Measurements from ENCODE around the gene PNKP.

Gene PNKP

GRCh38 chr19:49861541-49862378, 5.6 kb downstream of the PNKP start:
- DNase-seq (ENCODE audit: insufficient read length): no peak
- TF ChIP-seq POLR2A (IDR thresholded peaks at IDR 0.05; ENCODE audit: low read depth, low read length) (no peak), TAF1 (IDR thresholded peaks at IDR 0.05; ENCODE audit: borderline replicate concordance, low read depth, low read length) (no peak), POLR2AphosphoS5 (IDR thresholded peaks at IDR 0.05; ENCODE audit: low read depth, low read length) (no peak)
- no peak for FAIRE-seq

- FAIRE-seq (no peak), DNase-seq (ENCODE audit: insufficient read length) (no peak)
- TF ChIP-seq POLR2AphosphoS5 (IDR thresholded peaks at IDR 0.05; ENCODE audit: low read depth, low read length): no peak
- TF ChIP-seq POLR2A (IDR thresholded peaks at IDR 0.05; ENCODE audit: low read depth, low read length): no peak
- TF ChIP-seq TAF1 (IDR thresholded peaks at IDR 0.05; ENCODE audit: borderline replicate concordance, low read depth, low read length): no peak
Measured at GRCh38 chr19:49861107-49861506, 6.3 kb downstream of the PNKP start.

- no peak for DNase-seq (ENCODE audit: insufficient read length)
- TF ChIP-seq POLR2AphosphoS5 (IDR thresholded peaks at IDR 0.05; ENCODE audit: low read depth, low read length): no peak
- no peak for TF ChIP-seq TAF1 (IDR thresholded peaks at IDR 0.05; ENCODE audit: borderline replicate concordance, low read depth, low read length)
- no peak for TF ChIP-seq POLR2A (IDR thresholded peaks at IDR 0.05; ENCODE audit: low read depth, low read length)
- FAIRE-seq: no peak
Measured at GRCh38 chr19:49860336-49861102, 6.9 kb downstream of the PNKP start.

GRCh38 chr19:49859682-49860335, 7.6 kb downstream of the PNKP start:
- no peak for FAIRE-seq
- no peak for TF ChIP-seq POLR2AphosphoS5 (IDR thresholded peaks at IDR 0.05; ENCODE audit: low read depth, low read length)

GRCh38 chr19:49858088-49858985, 9.0 kb downstream of the PNKP start:
- no peak; the same call in 1 of the 2 replicates for TF ChIP-seq POLR2A (IDR thresholded peaks at IDR 0.05; ENCODE audit: low read depth, low read length)
- 0 out of 2 replicates have a peak, but pooled peaks have one; percentile 6 for TF ChIP-seq POLR2AphosphoS5 (IDR thresholded peaks at IDR 0.05; ENCODE audit: low read depth, low read length)
- DNase-seq (ENCODE audit: insufficient read length) (no peak), FAIRE-seq (no peak)

More at GRCh38 chr19:49859682-49860335, 7.6 kb downstream of the PNKP start:
- no peak for DNase-seq (ENCODE audit: insufficient read length)

GRCh38 chr19:49857838-49858087, 9.6 kb downstream of the PNKP start:
- DNase-seq (ENCODE audit: insufficient read length) (no peak), FAIRE-seq (no peak)
- TF ChIP-seq TAF1 (IDR thresholded peaks at IDR 0.05; ENCODE audit: borderline replicate concordance, low read depth, low read length): no peak
- TF ChIP-seq POLR2AphosphoS5 (IDR thresholded peaks at IDR 0.05; ENCODE audit: low read depth, low read length): 0 out of 2 replicates have a peak, but pooled peaks have one; percentile 4
- TF ChIP-seq POLR2A (IDR thresholded peaks at IDR 0.05; ENCODE audit: low read depth, low read length): no peak

GRCh38 chr19:49857061-49857837, 10.1 kb downstream of the PNKP start:
- no peak for FAIRE-seq
- no peak for DNase-seq (ENCODE audit: insufficient read length)
- TF ChIP-seq POLR2AphosphoS5 (IDR thresholded peaks at IDR 0.05; ENCODE audit: low read depth, low read length): peak; percentile 52
- no peak for TF ChIP-seq TAF1 (IDR thresholded peaks at IDR 0.05; ENCODE audit: borderline replicate concordance, low read depth, low read length)
- peak; percentile 41 for TF ChIP-seq POLR2A (IDR thresholded peaks at IDR 0.05; ENCODE audit: low read depth, low read length)

- no peak for DNase-seq (ENCODE audit: insufficient read length)
- FAIRE-seq: no peak
- no peak; the same call in 1 of the 2 replicates for TF ChIP-seq POLR2AphosphoS5 (IDR thresholded peaks at IDR 0.05; ENCODE audit: low read depth, low read length)
Measured at GRCh38 chr19:49856574-49857021, 10.8 kb downstream of the PNKP start.

GRCh38 chr19:49855676-49856573, 11.5 kb downstream of the PNKP start:
- FAIRE-seq (no peak), DNase-seq (ENCODE audit: insufficient read length) (no peak)
- TF ChIP-seq POLR2A (IDR thresholded peaks at IDR 0.05; ENCODE audit: low read depth, low read length) (no peak; the same call in 1 of the 2 replicates), TAF1 (IDR thresholded peaks at IDR 0.05; ENCODE audit: borderline replicate concordance, low read depth, low read length) (no peak), POLR2AphosphoS5 (IDR thresholded peaks at IDR 0.05; ENCODE audit: low read depth, low read length) (no peak)
